HL-60 (cell line): ENCODE data around the gene GPR142.

ENCODE experiments used
- DNase-seq, 2 experiments: peaks; one replicate each; pipeline ENCODE4 v3.0.0-alpha.2; 2010 to 2020; ENCODE audit warnings: low read depth in 1 of 2, low spot score in 1 of 2
- H3K27ac ChIP-seq: fragments of 250-450 bp; sonication (Bioruptor Pico); replicated peaks from 2 replicates; pipeline ENCODE4 v1.5.1; 2020; ENCODE audit warnings: mild to moderate bottlenecking, moderate library complexity
- H3K27me3 ChIP-seq: fragments of 250-450 bp; sonication (Bioruptor Pico); 2 replicates; pipeline ENCODE4 v1.5.1; 2021; ENCODE audit warnings: mild to moderate bottlenecking, moderate library complexity; ENCODE audit not compliant: insufficient read depth, poor library complexity, severe bottlenecking
- H3K4me3 ChIP-seq: replicated peaks from 2 replicates; pipeline ENCODE4 v1.5.1; 2011; ENCODE audit warnings: mild to moderate bottlenecking, control low read depth, low read length; ENCODE audit not compliant: insufficient read depth
- CTCF ChIP-seq: IDR thresholded peaks from one replicate; pipeline ENCODE4 v1.5.1; 2011; ENCODE audit warnings: low read length, control low read depth, inconsistent platforms; ENCODE audit not compliant: insufficient read depth
- GABPA ChIP-seq: IDR thresholded peaks from 2 replicates; pipeline ENCODE4 v1.6.1; 2012; ENCODE audit warnings: low read depth
- POLR2AphosphoS5 ChIP-seq: IDR thresholded peaks from 2 replicates; pipeline ENCODE4 v1.6.1; 2012; ENCODE audit warnings: low read depth
- REST ChIP-seq: IDR thresholded peaks from 2 replicates; pipeline ENCODE4 v1.6.1; 2012; ENCODE audit warnings: low read depth; ENCODE audit not compliant: insufficient replicate concordance
- SPI1 ChIP-seq: IDR thresholded peaks from 2 replicates; pipeline ENCODE4 v1.6.1; 2012; ENCODE audit warnings: low read depth, mild to moderate bottlenecking, borderline replicate concordance

Gene GPR142

GRCh38 chr17:74394977-74395376, 27.7 kb downstream of the GPR142 start:
- DNase-seq: no peak
- no peaks in the 10 kb centered on the region for H3K27me3 ChIP-seq
- H3K27ac ChIP-seq: no peak overlapping the region
- no peak for TF ChIP-seq SPI1
- no peak for TF ChIP-seq REST
- TF ChIP-seq CTCF: no peak
- TF ChIP-seq GABPA: no peak
- no peak for TF ChIP-seq POLR2AphosphoS5
- H3K4me3 ChIP-seq: no peak overlapping the region

GRCh38 chr17:74396567-74396966, 29.3 kb downstream of the GPR142 start:
- Histone ChIP-seq H3K27me3 (no peaks in the 10 kb centered on the region), H3K4me3 (no peak overlapping the region), H3K27ac (no peak overlapping the region)
- no peak for TF ChIP-seq POLR2AphosphoS5
- no peak for TF ChIP-seq GABPA
- no peak for TF ChIP-seq CTCF
- TF ChIP-seq SPI1: no peak
- TF ChIP-seq REST: no peak
- DNase-seq: no peak

GRCh38 chr17:74402048-74402447, 34.7 kb downstream of the GPR142 start:
- TF ChIP-seq GABPA (no peak), REST (no peak), POLR2AphosphoS5 (no peak), CTCF (no peak), SPI1 (no peak)
- DNase-seq: peak in 1 of 2 experiments; percentile 25
- H3K4me3 ChIP-seq: no peak overlapping the region
- H3K27me3 ChIP-seq: no peaks in the 10 kb centered on the region
- H3K27ac ChIP-seq: no peak overlapping the region
